ENCODE results near the gene SYCE1L. TPM values are rescaled to one million over a fixed set of nuclear protein-coding genes. Genes with fewer than 3 reads are reported as not detected.

SYCE1L gene
- total RNA-seq, 4 donors from 2014 or later = 0.56 to 0.84 (median 0.69) TPM; not detected in 1

GRCh38 chr16:77190478-77191258 lies 8.5 kb upstream of the SYCE1L start, which contains the start of gene MON1B:
Gene MON1B (plus strand): TSS chr16:77191190. CDS start chr16:77191486, 296 bp downstream.
- DNase-seq (ENCODE audit: low spot score) (peak; percentile 84), ATAC-seq (ENCODE audit: low FRiP score) (peak; percentile 100)
- TF ChIP-seq CTCF (IDR thresholded peaks at IDR 0.05) = no peak

GRCh38 chr16:77191259-77191969 lies 7.8 kb upstream of the SYCE1L start:
- ATAC-seq (ENCODE audit: low FRiP score) (peak; percentile 1), DNase-seq (ENCODE audit: low spot score) (no peak)
- no peak for TF ChIP-seq CTCF (IDR thresholded peaks at IDR 0.05)

- no peak for ATAC-seq (ENCODE audit: low FRiP score)
- no peak for TF ChIP-seq CTCF (IDR thresholded peaks at IDR 0.05)
- no peak for DNase-seq (ENCODE audit: low spot score)
Observed at GRCh38 chr16:77193377-77193776, 5.8 kb upstream of the SYCE1L start.

- no peak for ATAC-seq (ENCODE audit: low FRiP score)
Observed at GRCh38 chr16:77194295-77195231, 4.6 kb upstream of the SYCE1L start.

GRCh38 chr16:77195411-77195810 lies 3.8 kb upstream of the SYCE1L start:
- ATAC-seq (ENCODE audit: low FRiP score) = no peak

More at GRCh38 chr16:77194295-77195231, 4.6 kb upstream of the SYCE1L start:
- TF ChIP-seq CTCF (IDR thresholded peaks at IDR 0.05) = no peak
- DNase-seq (ENCODE audit: low spot score) = no peak

More at GRCh38 chr16:77195411-77195810, 3.8 kb upstream of the SYCE1L start:
- DNase-seq (ENCODE audit: low spot score) = no peak
- no peak for TF ChIP-seq CTCF (IDR thresholded peaks at IDR 0.05)
